ENCODE results near the gene RING1.

Gene RING1

DNA sequence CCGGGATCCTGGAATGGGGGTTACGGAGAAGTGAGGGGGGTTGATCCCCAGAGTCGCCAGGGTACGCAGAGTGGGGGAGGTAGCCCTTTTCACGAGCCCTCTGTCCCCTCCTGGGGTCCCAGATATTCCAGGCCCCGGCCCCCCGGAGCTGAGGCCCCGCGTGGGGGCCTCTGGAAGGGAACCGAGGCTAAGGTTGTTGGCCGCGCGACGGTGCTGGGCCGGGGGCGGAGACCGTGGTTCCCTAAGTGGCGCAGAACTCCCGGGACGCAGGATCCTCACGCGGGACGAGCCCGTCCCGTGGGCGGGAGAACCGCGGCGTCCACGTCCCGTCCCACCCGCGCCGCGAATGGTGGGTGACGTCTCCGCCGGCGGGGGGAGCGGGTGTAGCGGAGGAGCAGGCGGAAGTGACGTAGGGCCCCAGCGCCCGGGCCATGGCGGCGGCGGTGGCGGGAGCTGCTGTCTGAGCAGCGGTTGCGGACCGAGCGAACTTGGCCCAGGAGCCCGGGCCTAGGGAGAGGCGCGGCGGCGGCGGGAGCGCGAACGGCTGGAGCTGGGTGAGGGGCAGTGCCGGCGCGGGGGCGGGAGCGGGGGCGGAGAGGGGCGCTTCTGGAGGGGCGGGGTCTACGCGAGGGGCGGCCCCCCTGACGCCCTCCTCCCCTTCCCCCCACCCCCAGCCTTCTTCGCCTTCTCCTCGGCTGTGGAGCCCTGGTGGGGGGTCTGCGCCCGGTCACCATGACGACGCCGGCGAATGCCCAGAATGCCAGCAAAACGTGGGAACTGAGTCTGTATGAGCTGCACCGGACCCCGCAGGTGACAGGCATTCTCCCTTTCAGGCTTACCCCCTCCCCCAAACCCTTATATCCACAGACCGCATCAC lies at the start of gene RING1:
Gene RING1, plus strand, starts transcription at position 410 of the 877 bp plus-strand sequence. Its CDS starts 323 bp downstream, at position 733.
- Mint-ChIP-seq H3K4me3 (peak within 1 kb of the TSS; percentile 84), H3K36me3 (peaks cover 44% of the 10 kb centered on the region), H3K4me1 (peaks cover 61% of the 10 kb centered on the region), H3K9me3 (no peaks in the 10 kb centered on the region), H3K27ac (peak within 1 kb of the TSS; percentile 86), H3K27me3 (peaks cover 15% of the 10 kb centered on the region)
- peak; percentile 92 for DNase-seq
- CTCF ChIA-PET = interaction anchor here (1.0 to 2.1 kb wide), 6 partner anchors 9 to 85 kb away, joined by 3 to 11 read pairs (median 6); no protein-coding TSS in a partner anchor

DNA sequence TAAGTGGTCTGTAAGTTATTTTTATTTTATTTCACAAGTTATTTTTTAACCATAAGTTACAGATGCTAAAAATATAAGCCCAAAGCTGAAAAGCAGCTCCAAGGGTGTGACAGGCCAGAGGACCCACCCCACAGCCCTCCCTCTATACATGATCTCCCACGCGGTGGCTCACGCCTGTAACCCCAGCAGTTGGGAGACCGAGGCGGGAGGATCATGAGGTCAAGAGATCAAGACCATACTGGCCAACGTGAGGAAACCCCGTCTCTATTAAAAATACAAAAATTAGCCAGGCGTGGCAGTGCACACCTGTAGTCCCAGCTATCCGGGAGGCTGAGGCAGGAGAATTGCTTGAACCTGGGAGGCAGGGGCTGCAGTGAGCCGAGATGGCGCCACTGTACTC lies 48.2 kb upstream of the RING1 start:
- Mint-ChIP-seq H3K4me1 (peaks cover 18% of the 10 kb centered on the region), H3K27ac (no peak overlapping the region), H3K36me3 (no peaks in the 10 kb centered on the region), H3K27me3 (peaks cover 51% of the 10 kb centered on the region), H3K9me3 (no peaks in the 10 kb centered on the region), H3K4me3 (no peak overlapping the region)
- DNase-seq = no peak
- CTCF ChIA-PET = interaction anchor here (1.1 to 7.5 kb wide), 8 partner anchors 11 to 132 kb away, joined by 3 to 45 read pairs (median 10); no protein-coding TSS in a partner anchor

DNA sequence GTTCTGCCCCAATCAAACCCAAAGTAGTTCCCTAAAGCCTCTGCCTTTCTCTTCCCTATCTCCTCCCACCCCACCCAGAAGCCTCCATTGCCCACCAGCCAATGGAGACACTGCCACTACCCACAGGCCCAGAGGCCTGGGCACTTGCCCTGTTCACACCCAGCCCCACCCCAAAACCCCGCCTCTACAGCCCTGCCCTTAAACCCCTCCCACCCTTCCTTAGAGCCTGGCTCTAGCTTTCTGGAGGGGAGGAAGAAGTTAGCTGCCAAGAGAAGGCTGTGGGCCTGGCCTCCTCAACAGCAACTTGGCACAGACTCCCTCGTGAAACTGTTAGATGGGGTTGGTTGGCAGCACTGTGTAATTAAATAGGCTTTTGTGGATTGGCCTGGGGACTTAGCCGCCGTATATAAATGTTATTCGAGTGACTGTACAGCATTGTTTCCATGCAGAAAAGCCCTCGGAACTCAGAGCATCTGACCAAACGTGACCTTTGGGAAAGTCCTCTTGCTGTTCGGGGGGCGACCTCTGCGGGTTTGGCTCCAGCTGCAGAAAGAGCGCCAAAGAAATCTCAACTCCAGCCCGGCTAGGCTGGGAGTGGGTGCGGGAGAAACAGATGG lies 47.5 kb upstream of the RING1 start:
- Mint-ChIP-seq H3K9me3 (no peaks in the 10 kb centered on the region), H3K27ac (no peak overlapping the region), H3K4me1 (peaks cover 18% of the 10 kb centered on the region), H3K36me3 (no peaks in the 10 kb centered on the region), H3K4me3 (peak overlapping the region; percentile 77), H3K27me3 (peaks cover 47% of the 10 kb centered on the region)
- CTCF ChIA-PET = interaction anchor here (0.9 to 4.1 kb wide), 13 partner anchors 11 to 146 kb away, joined by 3 to 45 read pairs (median 4); partner anchors contain the start of genes COL11A2 and RING1
- DNase-seq = no peak

- DNase-seq = peak; percentile 87
- Mint-ChIP-seq H3K4me1 (peaks cover 18% of the 10 kb centered on the region), H3K36me3 (no peaks in the 10 kb centered on the region), H3K27me3 (peaks cover 48% of the 10 kb centered on the region), H3K27ac (peak overlapping the region; percentile 49), H3K9me3 (no peaks in the 10 kb centered on the region), H3K4me3 (peak overlapping the region; percentile 77)
- CTCF ChIA-PET = interaction anchor here (0.9 to 4.1 kb wide), 14 partner anchors 12 to 147 kb away, joined by 3 to 45 read pairs (median 4); partner anchors contain the start of genes COL11A2 and RING1
Measured at GRCh38 chr6:33161354-33162331, 46.7 kb upstream of the RING1 start.

DNA sequence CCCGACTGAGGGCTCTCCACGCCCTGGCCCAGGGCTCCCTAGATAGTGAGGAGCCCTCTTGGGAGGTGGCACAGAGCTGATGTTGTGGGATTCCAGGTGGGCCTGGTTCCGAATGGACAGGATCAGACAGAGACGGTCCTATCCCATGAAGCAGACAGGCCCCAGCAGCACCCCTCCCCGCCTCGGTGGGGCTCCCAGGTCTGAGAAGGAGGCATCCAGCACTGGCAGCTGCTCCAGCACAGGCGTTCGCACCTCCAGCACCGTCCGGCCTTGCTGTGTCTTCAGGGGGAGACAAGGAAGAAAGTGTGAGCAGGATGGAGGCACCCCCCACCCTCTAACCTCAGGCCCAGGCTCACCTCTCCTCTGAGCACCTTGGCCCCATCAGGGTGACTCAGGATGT lies 44.8 kb upstream of the RING1 start:
- no peak overlapping the region for H3K4me3 Mint-ChIP-seq
- H3K27me3 Mint-ChIP-seq = peaks cover 36% of the 10 kb centered on the region
- CTCF ChIA-PET = interaction anchor here (1.1 to 3.3 kb wide), 3 partner anchors 14 to 85 kb away, joined by 3 to 17 read pairs (median 6); no protein-coding TSS in a partner anchor
- peaks cover 18% of the 10 kb centered on the region for H3K4me1 Mint-ChIP-seq
- no peaks in the 10 kb centered on the region for H3K36me3 Mint-ChIP-seq
- no peak for DNase-seq
- H3K9me3 Mint-ChIP-seq = no peaks in the 10 kb centered on the region
- no peak overlapping the region for H3K27ac Mint-ChIP-seq

- Mint-ChIP-seq H3K9me3 (no peaks in the 10 kb centered on the region), H3K4me1 (peaks cover 18% of the 10 kb centered on the region), H3K27me3 (peaks cover 33% of the 10 kb centered on the region), H3K36me3 (no peaks in the 10 kb centered on the region), H3K4me3 (no peak overlapping the region), H3K27ac (no peak overlapping the region)
- DNase-seq = no peak
- CTCF ChIA-PET = interaction anchor here (1.1 to 3.3 kb wide), 3 partner anchors 14 to 84 kb away, joined by 3 to 17 read pairs (median 6); no protein-coding TSS in a partner anchor
Measured at GRCh38 chr6:33164176-33164575, 44.1 kb upstream of the RING1 start.

DNA sequence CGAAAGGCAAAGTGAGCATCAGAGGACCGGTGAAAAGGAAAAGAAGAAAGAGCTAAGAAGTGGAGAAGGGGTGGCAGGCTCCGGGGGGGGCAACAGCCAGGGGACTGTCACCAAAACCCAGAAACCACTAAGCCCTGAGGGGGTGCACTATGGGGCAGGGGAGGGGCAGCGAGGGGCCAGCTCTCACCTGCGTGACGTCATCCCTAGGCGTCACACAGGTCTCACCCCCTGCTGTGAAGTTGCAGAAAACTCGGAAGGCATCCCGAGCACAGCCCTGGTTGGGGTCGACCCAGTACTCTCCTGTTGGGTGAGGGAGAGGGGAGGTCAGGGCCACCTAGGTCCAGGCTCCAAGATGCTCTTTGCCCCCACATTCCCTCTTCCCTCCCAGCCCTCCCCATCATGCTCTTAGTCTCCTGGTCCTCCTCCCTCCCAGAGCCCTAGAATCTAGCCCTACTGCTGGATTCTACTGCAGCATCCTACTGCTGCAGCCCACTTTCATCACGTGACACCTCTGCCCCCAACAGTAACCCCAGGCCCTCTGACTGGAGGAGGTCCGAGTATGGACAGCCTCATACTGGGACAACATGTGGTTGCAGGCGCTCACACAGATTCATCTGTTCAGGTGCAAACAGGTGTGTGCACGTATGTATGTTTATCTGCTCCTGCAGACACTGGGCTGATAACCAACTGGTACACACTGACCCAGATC lies 43.5 kb upstream of the RING1 start:
- Mint-ChIP-seq H3K27me3 (peaks cover 33% of the 10 kb centered on the region), H3K4me1 (peaks cover 18% of the 10 kb centered on the region), H3K9me3 (no peaks in the 10 kb centered on the region), H3K27ac (peak overlapping the region; percentile 8), H3K36me3 (no peaks in the 10 kb centered on the region), H3K4me3 (no peak overlapping the region)
- DNase-seq = no peak
- CTCF ChIA-PET = interaction anchor here (1.5 kb wide), 1 partner anchor 83 kb away, joined by 6 read pairs; no protein-coding TSS in a partner anchor

DNA sequence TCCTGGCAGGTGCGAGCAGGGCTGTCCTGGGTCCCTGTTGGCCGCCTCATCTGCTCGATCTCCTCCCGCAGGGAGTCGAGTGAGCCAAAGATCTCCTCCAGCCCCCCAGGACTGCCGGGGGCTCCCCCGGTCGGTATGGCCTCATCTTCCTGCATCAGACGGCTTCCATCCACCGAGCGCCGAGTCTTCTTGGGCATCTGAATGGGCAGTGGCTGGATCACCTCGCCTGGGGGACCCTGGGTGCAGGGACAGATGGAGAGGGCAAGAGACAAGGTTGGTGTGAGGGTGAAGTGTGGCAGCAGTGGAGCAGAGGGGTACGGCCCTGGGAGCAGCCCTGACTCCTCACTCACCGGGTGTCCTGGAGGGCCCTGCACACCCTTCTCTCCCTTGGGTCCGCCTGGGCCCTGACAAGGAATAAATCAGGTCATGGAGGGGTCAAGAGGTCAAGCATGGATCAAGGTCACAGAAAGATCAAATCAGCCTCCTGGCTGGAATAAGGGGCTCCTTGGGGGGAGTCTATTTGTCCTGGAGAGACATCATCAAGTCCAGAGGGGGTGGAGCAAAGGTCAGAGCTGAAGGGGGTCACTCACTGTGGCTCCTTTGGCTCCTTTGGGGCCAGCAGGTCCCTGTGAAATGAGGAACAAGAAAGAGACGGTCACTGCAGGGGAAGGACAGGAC lies 42.6 kb upstream of the RING1 start:
- Mint-ChIP-seq H3K27ac (no peak overlapping the region), H3K27me3 (peaks cover 28% of the 10 kb centered on the region), H3K4me3 (no peak overlapping the region), H3K36me3 (no peaks in the 10 kb centered on the region), H3K9me3 (no peaks in the 10 kb centered on the region), H3K4me1 (peaks cover 14% of the 10 kb centered on the region)
- CTCF ChIA-PET = interaction anchor here (1.2 kb wide), 1 partner anchor 32 kb away, joined by 3 read pairs; no protein-coding TSS in a partner anchor
- no peak for DNase-seq

GRCh38 chr6:33166363-33166762 lies 41.9 kb upstream of the RING1 start:
- no peak overlapping the region for H3K4me3 Mint-ChIP-seq
- peaks cover 8% of the 10 kb centered on the region for H3K4me1 Mint-ChIP-seq
- H3K27ac Mint-ChIP-seq = no peak overlapping the region
- H3K36me3 Mint-ChIP-seq = no peaks in the 10 kb centered on the region
- DNase-seq = no peak
- CTCF ChIA-PET = interaction anchor here (1.2 kb wide), 1 partner anchor 32 kb away, joined by 3 read pairs; no protein-coding TSS in a partner anchor
- H3K9me3 Mint-ChIP-seq = no peaks in the 10 kb centered on the region
- peaks cover 25% of the 10 kb centered on the region for H3K27me3 Mint-ChIP-seq

DNA sequence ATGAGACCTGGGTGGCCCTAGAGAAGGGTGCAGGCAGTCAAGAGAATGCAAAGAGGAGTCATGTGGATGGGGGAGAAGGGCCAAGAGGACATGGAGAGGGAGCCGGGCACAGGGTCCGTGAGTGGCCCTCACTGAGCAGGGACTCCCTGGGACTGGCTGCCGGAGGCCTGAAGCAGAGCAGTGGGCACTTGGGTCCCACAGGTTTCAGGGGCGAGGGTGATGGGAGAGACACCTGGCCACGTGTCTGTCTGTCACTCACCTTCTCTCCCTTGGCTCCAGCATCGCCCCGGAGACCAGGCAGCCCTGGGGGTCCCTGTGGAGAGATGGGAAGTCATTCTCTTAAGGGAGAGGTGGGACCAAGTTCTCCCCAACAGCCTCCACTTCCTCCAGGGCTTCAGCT lies 41.5 kb upstream of the RING1 start:
- Mint-ChIP-seq H3K4me3 (no peak overlapping the region), H3K9me3 (no peaks in the 10 kb centered on the region), H3K4me1 (peaks cover 4% of the 10 kb centered on the region), H3K36me3 (no peaks in the 10 kb centered on the region), H3K27ac (no peak overlapping the region), H3K27me3 (peaks cover 20% of the 10 kb centered on the region)
- no peak for DNase-seq
- CTCF ChIA-PET = interaction anchor here (1.2 kb wide), 1 partner anchor 31 kb away, joined by 3 read pairs; no protein-coding TSS in a partner anchor

GRCh38 chr6:33167374-33168283 lies 40.7 kb upstream of the RING1 start:
- H3K4me3 Mint-ChIP-seq = no peak overlapping the region
- H3K4me1 Mint-ChIP-seq = no peaks in the 10 kb centered on the region
- H3K36me3 Mint-ChIP-seq = no peaks in the 10 kb centered on the region
- H3K9me3 Mint-ChIP-seq = no peaks in the 10 kb centered on the region
- DNase-seq = no peak
- CTCF ChIA-PET = no interaction called here
- peaks cover 21% of the 10 kb centered on the region for H3K27me3 Mint-ChIP-seq
- no peak overlapping the region for H3K27ac Mint-ChIP-seq

GRCh38 chr6:33168284-33168601 lies 40.1 kb upstream of the RING1 start:
- peaks cover 27% of the 10 kb centered on the region for H3K27me3 Mint-ChIP-seq
- no peaks in the 10 kb centered on the region for H3K9me3 Mint-ChIP-seq
- CTCF ChIA-PET = no interaction called here
- H3K4me3 Mint-ChIP-seq = no peak overlapping the region
- no peaks in the 10 kb centered on the region for H3K36me3 Mint-ChIP-seq
- no peak overlapping the region for H3K27ac Mint-ChIP-seq
- H3K4me1 Mint-ChIP-seq = no peaks in the 10 kb centered on the region
- no peak for DNase-seq
